ENCODE measurements around the gene RNF133. TPM values are rescaled to one million over a fixed set of nuclear protein-coding genes. Genes with fewer than 3 reads are reported as not detected.

Gene RNF133
- total RNA-seq, 1 donor from 2014 or later, result not detected

DNA sequence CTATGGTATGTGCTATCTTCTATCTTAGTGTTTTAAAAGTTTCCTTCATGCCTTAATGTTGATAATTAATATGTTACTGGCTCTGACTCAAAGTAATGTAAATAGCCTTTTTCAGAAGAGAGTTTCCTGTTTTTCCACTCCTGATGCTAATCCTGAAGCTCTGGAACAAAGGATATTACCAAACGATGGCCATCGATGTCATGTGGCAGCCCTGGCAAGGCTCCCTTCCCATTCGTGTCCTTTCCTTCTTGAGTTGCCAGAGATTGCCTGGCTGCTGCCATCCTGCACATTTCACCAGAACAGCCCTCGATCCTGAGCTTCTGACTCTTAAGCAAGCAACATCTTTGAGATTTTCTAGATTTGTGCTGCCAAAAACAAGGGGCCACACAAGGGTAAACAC lies 46.0 kb downstream of the RNF133 start:
- Mint-ChIP-seq H3K36me3 (ENCODE audit: low read depth) (no peaks in the 10 kb centered on the region), H3K27ac (no peak overlapping the region), H3K4me1 (ENCODE audit: low read depth) (no peaks in the 10 kb centered on the region), H3K27me3 (ENCODE audit: low read depth) (no peaks in the 10 kb centered on the region), H3K9me3 (no peaks in the 10 kb centered on the region), H3K4me3 (ENCODE audit: low read depth) (no peak overlapping the region)
- intact Hi-C loops (cut with micrococcal nuclease), result no loop called here
- DNase-seq (ENCODE audit: low spot score), result no peak

DNA sequence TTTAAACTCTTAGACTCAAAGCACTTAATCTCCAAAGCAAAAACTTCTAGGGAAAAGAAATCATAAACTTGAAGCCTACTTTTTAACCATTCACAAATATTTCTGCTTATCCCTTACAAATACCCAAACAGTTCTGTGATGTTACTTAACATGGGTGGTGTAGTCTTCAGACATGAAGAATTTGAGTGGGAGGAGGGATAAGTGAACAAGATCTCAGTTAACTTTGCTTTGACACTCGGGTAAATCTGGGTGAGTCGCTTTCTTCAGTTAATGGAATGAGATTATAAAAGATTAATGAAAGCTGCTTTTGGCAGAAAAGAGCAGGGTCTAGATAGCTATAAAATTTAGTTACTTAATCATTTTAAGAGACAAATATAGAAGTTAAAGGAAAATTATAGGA lies 47.5 kb downstream of the RNF133 start:
- Mint-ChIP-seq H3K36me3 (ENCODE audit: low read depth) (no peaks in the 10 kb centered on the region), H3K4me3 (ENCODE audit: low read depth) (no peak overlapping the region), H3K27ac (no peak overlapping the region), H3K9me3 (no peaks in the 10 kb centered on the region), H3K27me3 (ENCODE audit: low read depth) (no peaks in the 10 kb centered on the region), H3K4me1 (ENCODE audit: low read depth) (no peaks in the 10 kb centered on the region)
- intact Hi-C loops (cut with micrococcal nuclease), result no loop called here
- no peak for DNase-seq (ENCODE audit: low spot score)

Other genes starting within 250 kb of the RNF133 start
- not detected in 2 replicates for gene RNF148, start 3.8 kb upstream of the RNF133 start, total RNA-seq
- not detected in 2 replicates for gene CADPS2, start 187.3 kb upstream of the RNF133 start, total RNA-seq

Data from activated T-helper 2 cell treated with anti-CD3 and anti-CD28 coated beads, Interferon-gamma antibody, Interleukin-2, Interleukin-4, amounts not matched to agents 10 μg/mL and 5 μg/mL and 100 μg/mL, durations not matched to agents 14 hours and 24 hours and 36 hours (primary cell).